ENCODE results near the gene SLC22A13. TPM values are rescaled to one million over a fixed set of nuclear protein-coding genes. Genes with fewer than 3 reads are reported as not detected.

The SLC22A13 gene
- total RNA-seq, 4 donors from 2014 or later: 0.16 to 1.3 (median 0.69) TPM

- H3K4me1 ChIP-seq: no peaks in the 10 kb centered on the region
- H3K36me3 ChIP-seq: no peaks in the 10 kb centered on the region
- H3K9me3 ChIP-seq: no peaks in the 10 kb centered on the region
- no peak overlapping the region for H3K4me3 ChIP-seq
- no peak for ATAC-seq
- no peak overlapping the region for H3K27ac ChIP-seq
- WGBS, 2 donors (ENCODE audit: low coverage in 1 of 2): 75 to 80% methylated on average over 1 of the region's 1 CpG
- TF ChIP-seq POLR2AphosphoS5 (IDR thresholded peaks at IDR 0.05) (no peak), EP300 (IDR thresholded peaks at IDR 0.05) (no peak), POLR2A (IDR thresholded peaks at IDR 0.05) (no peak), CTCF (IDR thresholded peaks at IDR 0.05) (no peak)
- H3K27me3 ChIP-seq: no peaks in the 10 kb centered on the region
Observed at GRCh38 chr3:38311476-38311875, 45.9 kb downstream of the SLC22A13 start.

GRCh38 chr3:38311941-38312340 lies 46.3 kb downstream of the SLC22A13 start:
- Histone ChIP-seq H3K4me1 (no peaks in the 10 kb centered on the region), H3K27me3 (no peaks in the 10 kb centered on the region), H3K27ac (no peak overlapping the region), H3K9me3 (no peaks in the 10 kb centered on the region), H3K4me3 (no peak overlapping the region), H3K36me3 (no peaks in the 10 kb centered on the region)
- ATAC-seq: no peak
- no peak for TF ChIP-seq POLR2AphosphoS5 (IDR thresholded peaks at IDR 0.05)
- 0 to 60% methylated on average over 1 to 2 of the region's 2 CpGs for WGBS, 2 donors (ENCODE audit: low coverage in 1 of 2)

- H3K9me3 ChIP-seq: no peaks in the 10 kb centered on the region
- H3K4me1 ChIP-seq: no peaks in the 10 kb centered on the region
- H3K27me3 ChIP-seq: no peaks in the 10 kb centered on the region
- no peaks in the 10 kb centered on the region for H3K36me3 ChIP-seq
- no peak for ATAC-seq
- TF ChIP-seq CTCF (IDR thresholded peaks at IDR 0.05) (no peak), POLR2A (IDR thresholded peaks at IDR 0.05) (no peak), EP300 (IDR thresholded peaks at IDR 0.05) (no peak), POLR2AphosphoS5 (IDR thresholded peaks at IDR 0.05) (no peak)
- 79 to 95% methylated on average over 3 of the region's 3 CpGs for WGBS, 2 donors (ENCODE audit: low coverage in 1 of 2)
- H3K27ac ChIP-seq: no peak overlapping the region
- no peak overlapping the region for H3K4me3 ChIP-seq
Observed at GRCh38 chr3:38312356-38312755, 46.7 kb downstream of the SLC22A13 start.

- H3K36me3 ChIP-seq: no peaks in the 10 kb centered on the region
- H3K4me1 ChIP-seq: no peaks in the 10 kb centered on the region
- 40% methylated on average over 1 of the region's 5 CpGs; no CpG with 5 or more reads in 1 of the 2 donors for WGBS, 2 donors (ENCODE audit: low coverage in 1 of 2)
- no peak for TF ChIP-seq CTCF (IDR thresholded peaks at IDR 0.05)
- no peak for TF ChIP-seq POLR2AphosphoS5 (IDR thresholded peaks at IDR 0.05)
- TF ChIP-seq POLR2A (IDR thresholded peaks at IDR 0.05): no peak
- no peak for TF ChIP-seq EP300 (IDR thresholded peaks at IDR 0.05)
- no peak overlapping the region for H3K27ac ChIP-seq
- H3K4me3 ChIP-seq: no peak overlapping the region
- no peaks in the 10 kb centered on the region for H3K27me3 ChIP-seq
- no peaks in the 10 kb centered on the region for H3K9me3 ChIP-seq
- no peak for ATAC-seq
Observed at GRCh38 chr3:38313263-38313662, 47.7 kb downstream of the SLC22A13 start.

GRCh38 chr3:38313695-38314094 lies 48.1 kb downstream of the SLC22A13 start:
- 0 to 91% methylated on average over 1 to 4 of the region's 11 CpGs for WGBS, 2 donors (ENCODE audit: low coverage in 1 of 2)
- Histone ChIP-seq H3K27me3 (no peaks in the 10 kb centered on the region), H3K9me3 (no peaks in the 10 kb centered on the region), H3K36me3 (no peaks in the 10 kb centered on the region), H3K27ac (no peak overlapping the region), H3K4me3 (no peak overlapping the region), H3K4me1 (no peaks in the 10 kb centered on the region)
- no peak for ATAC-seq
- TF ChIP-seq POLR2AphosphoS5 (IDR thresholded peaks at IDR 0.05) (no peak), EP300 (IDR thresholded peaks at IDR 0.05) (no peak), CTCF (IDR thresholded peaks at IDR 0.05) (no peak), POLR2A (IDR thresholded peaks at IDR 0.05) (no peak)
